GM23338 (cell line): ENCODE measurements around the gene BCR. TPM values are rescaled to one million over a fixed set of nuclear protein-coding genes. Genes with fewer than 3 reads are reported as not detected.

Experiments used
- ATAC-seq: fragments of 200-7000 bp; cut with Tn5 transposase; 3 replicates; pipeline ENCODE4 v1.9.1; 2020
- DNase-seq: peaks from one replicate; pipeline ENCODE4 v3.0.0-alpha.2; 2015; ENCODE audit warnings: low spot score
- H2AFZ ChIP-seq: fragments of 200-600 bp; sonication (generic); 2 replicates; pipeline ENCODE4 v1.8.0; 2016; ENCODE audit warnings: antibody characterized with exemption, mild to moderate bottlenecking, moderate library complexity
- H3F3A ChIP-seq: fragments of 200-600 bp; sonication (generic); replicated peaks from 2 replicates; pipeline ENCODE4 v1.8.0; 2017; ENCODE audit warnings: antibody characterized with exemption, mixed run types, low read depth
- H3K27ac ChIP-seq: fragments of 200-600 bp; sonication (generic); 2 replicates; pipeline ENCODE4 v1.6.1; 2016; ENCODE audit warnings: low read depth
- H3K27me3 ChIP-seq: fragments of 200-600 bp; sonication (generic); 2 replicates; pipeline ENCODE4 v1.8.0; 2016; ENCODE audit warnings: mild to moderate bottlenecking, mixed run types, moderate library complexity; ENCODE audit not compliant: insufficient read depth
- H3K36me3 ChIP-seq: fragments of 200-600 bp; sonication (generic); 2 replicates; pipeline ENCODE4 v1.8.0; 2016; ENCODE audit warnings: mild to moderate bottlenecking; ENCODE audit not compliant: insufficient read depth
- H3K4me1 ChIP-seq: fragments of 200-600 bp; sonication (generic); 2 replicates; pipeline ENCODE4 v1.8.0; 2016; ENCODE audit warnings: mild to moderate bottlenecking, moderate library complexity; ENCODE audit not compliant: insufficient read depth
- H3K4me2 ChIP-seq: fragments of 200-600 bp; sonication (generic); 2 replicates; pipeline ENCODE4 v1.7.1; 2017; ENCODE audit warnings: mixed run types
- H3K4me3 ChIP-seq: fragments of 200-600 bp; sonication (generic); 2 replicates; pipeline ENCODE4 v1.6.1; 2016; ENCODE audit warnings: mixed run types
- H3K79me2 ChIP-seq: fragments of 200-600 bp; sonication (generic); replicated peaks from 2 replicates; pipeline ENCODE4 v1.8.0; 2017; ENCODE audit warnings: mild to moderate bottlenecking; ENCODE audit not compliant: insufficient read depth
- H3K9me2 ChIP-seq: fragments of 200-600 bp; sonication (generic); 2 replicates; pipeline ENCODE4 v1.8.0; 2017; ENCODE audit not compliant: insufficient read depth
- H4K20me1 ChIP-seq: fragments of 200-600 bp; sonication (generic); replicated peaks from 2 replicates; pipeline ENCODE4 v1.8.0; 2017; ENCODE audit warnings: mild to moderate bottlenecking; ENCODE audit not compliant: insufficient read depth
- H3K27ac Mint-ChIP-seq: 2 replicates; pipeline ENCODE4 v1.8.0; 2020; ENCODE audit warnings: inconsistent platforms, mild to moderate bottlenecking, moderate library complexity, mixed read lengths
- H3K27me3 Mint-ChIP-seq: 3 replicates; pipeline ENCODE4 v1.8.0; 2022; ENCODE audit warnings: low read depth, mild to moderate bottlenecking, moderate library complexity, mixed read lengths, inconsistent platforms; ENCODE audit not compliant: insufficient read depth, poor library complexity
- H3K36me3 Mint-ChIP-seq: 3 replicates; pipeline ENCODE4 v1.8.0; 2021; ENCODE audit warnings: low read depth, mild to moderate bottlenecking, inconsistent platforms, moderate library complexity, mixed read lengths
- H3K4me1 Mint-ChIP-seq: 3 replicates; pipeline ENCODE4 v1.8.0; 2020; ENCODE audit warnings: mild to moderate bottlenecking, inconsistent platforms, mixed read lengths
- H3K4me3 Mint-ChIP-seq: 3 replicates; pipeline ENCODE4 v1.8.0; 2021; ENCODE audit warnings: moderate library complexity, mild to moderate bottlenecking, inconsistent platforms, mixed read lengths
- H3K9me3 Mint-ChIP-seq: 3 replicates; pipeline ENCODE4 v1.8.0; 2020; ENCODE audit warnings: moderate library complexity, mild to moderate bottlenecking, inconsistent platforms, mixed read lengths
- EZH2 ChIP-seq: fragments of 200-600 bp; sonication (generic); IDR thresholded peaks from one replicate; pipeline ENCODE4 v1.8.0; 2017; ENCODE audit warnings: antibody characterized with exemption, mild to moderate bottlenecking, low read depth; ENCODE audit not compliant: unreplicated experiment
- EZH2phosphoT487 ChIP-seq: fragments of 200-600 bp; sonication (generic); IDR thresholded peaks from one replicate; pipeline ENCODE4 v1.8.1; 2018; ENCODE audit warnings: antibody characterized with exemption; ENCODE audit not compliant: unreplicated experiment
- NANOG ChIP-seq: IDR thresholded peaks from 2 replicates; pipeline ENCODE4 v1.6.1; 2016; ENCODE audit warnings: antibody characterized with exemption, borderline replicate concordance
- POLR2AphosphoS5 ChIP-seq: IDR thresholded peaks from 2 replicates; pipeline ENCODE4 v1.6.1; 2016; ENCODE audit warnings: antibody characterized with exemption, low read depth
- STAT1 ChIP-seq: IDR thresholded peaks from one replicate; pipeline ENCODE4 v1.6.1; 2016; ENCODE audit warnings: antibody characterized with exemption; ENCODE audit not compliant: unreplicated experiment
- ZNF114 ChIP-seq: fragments of 250-450 bp; sonication (Bioruptor Pico); IDR thresholded peaks from 2 replicates; pipeline ENCODE4 v1.5.0; 2020; ENCODE audit warnings: mild to moderate bottlenecking, moderate library complexity
- polyA plus RNA-seq: library from polyadenylated mRNA; unstranded; fragments of >200 nt; fragmentation: Nextera tagmentation; extraction: Ambion mirVana; gene quantifications from 2 replicates; pipeline ENCODE4 v1.2.1, GENCODE V29; 2016
- total RNA-seq: library from RNA; depleted of rRNA; stranded (reverse); fragments of >200 nt; shearing (Covaris generic); gene quantifications from 2 replicates; pipeline ENCODE4 v1.2.3, GENCODE V29; 2014
- TF ChIP-seq, protein P1 (sequence below): IDR thresholded peaks from 2 replicates; pipeline ENCODE4 v1.6.1; 2016; ENCODE audit warnings: antibody characterized with exemption
- TF ChIP-seq, protein P2 (sequence below), 2 experiments: fragments of 200-600 bp in 1 of 2; sonication (generic) in 1 of 2; conservative IDR thresholded peaks; 2 replicates each; pipeline versions ENCODE4 v1.5.1 to v1.6.1; 2016 to 2017; ENCODE audit warnings: antibody characterized with exemption in 2 of 2, low read depth in 2 of 2, mild to moderate bottlenecking in 2 of 2, moderate library complexity in 1 of 2
- TF ChIP-seq, protein P3 (sequence below): IDR thresholded peaks from one replicate; pipeline ENCODE4 v1.6.1; 2018; ENCODE audit warnings: antibody characterized with exemption; ENCODE audit not compliant: unreplicated experiment
- TF ChIP-seq, protein P4 (sequence below): fragments of 250-450 bp; sonication (Bioruptor Pico); IDR thresholded peaks from 2 replicates; pipeline ENCODE4 v1.5.0; 2020; ENCODE audit warnings: mild to moderate bottlenecking, moderate library complexity

BCR gene
- total and polyA plus RNA-seq, 2 experiments from 2014 or later, result 17.7 to 121 TPM

DNA sequence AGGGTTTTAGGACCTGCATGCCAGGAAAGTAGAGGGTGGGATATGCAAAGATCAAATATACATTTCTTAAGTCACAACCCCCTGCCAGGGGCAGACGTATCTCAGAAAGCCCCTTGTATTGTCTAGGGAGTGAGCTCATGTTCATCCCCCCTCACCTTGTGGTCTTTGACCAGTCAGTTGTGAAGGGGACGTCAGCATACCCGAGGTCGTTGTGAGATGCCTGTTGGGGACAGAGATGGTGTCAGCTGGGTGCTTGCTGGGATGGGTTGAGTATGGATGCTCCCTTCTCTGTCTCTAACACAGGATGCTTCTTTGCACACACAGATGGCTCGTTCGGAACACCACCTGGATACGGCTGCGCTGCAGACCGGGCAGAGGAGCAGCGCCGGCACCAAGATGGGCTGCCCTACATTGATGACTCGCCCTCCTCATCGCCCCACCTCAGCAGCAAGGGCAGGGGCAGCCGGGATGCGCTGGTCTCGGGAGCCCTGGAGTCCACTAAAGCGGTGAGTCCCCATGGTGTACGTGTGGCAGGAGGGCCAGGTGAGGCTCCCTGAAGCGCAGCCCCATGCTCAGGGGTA, 73.3 kb downstream of the BCR start:
- TF ChIP-seq EZH2phosphoT487 (no peak), STAT1 (no peak), ZNF114 (no peak), NANOG (no peak), POLR2AphosphoS5 (no peak), EZH2 (no peak)
- TF ChIP-seq, protein P1, sequence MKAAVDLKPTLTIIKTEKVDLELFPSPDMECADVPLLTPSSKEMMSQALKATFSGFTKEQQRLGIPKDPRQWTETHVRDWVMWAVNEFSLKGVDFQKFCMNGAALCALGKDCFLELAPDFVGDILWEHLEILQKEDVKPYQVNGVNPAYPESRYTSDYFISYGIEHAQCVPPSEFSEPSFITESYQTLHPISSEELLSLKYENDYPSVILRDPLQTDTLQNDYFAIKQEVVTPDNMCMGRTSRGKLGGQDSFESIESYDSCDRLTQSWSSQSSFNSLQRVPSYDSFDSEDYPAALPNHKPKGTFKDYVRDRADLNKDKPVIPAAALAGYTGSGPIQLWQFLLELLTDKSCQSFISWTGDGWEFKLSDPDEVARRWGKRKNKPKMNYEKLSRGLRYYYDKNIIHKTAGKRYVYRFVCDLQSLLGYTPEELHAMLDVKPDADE, result no peak
- TF ChIP-seq, protein P2, sequence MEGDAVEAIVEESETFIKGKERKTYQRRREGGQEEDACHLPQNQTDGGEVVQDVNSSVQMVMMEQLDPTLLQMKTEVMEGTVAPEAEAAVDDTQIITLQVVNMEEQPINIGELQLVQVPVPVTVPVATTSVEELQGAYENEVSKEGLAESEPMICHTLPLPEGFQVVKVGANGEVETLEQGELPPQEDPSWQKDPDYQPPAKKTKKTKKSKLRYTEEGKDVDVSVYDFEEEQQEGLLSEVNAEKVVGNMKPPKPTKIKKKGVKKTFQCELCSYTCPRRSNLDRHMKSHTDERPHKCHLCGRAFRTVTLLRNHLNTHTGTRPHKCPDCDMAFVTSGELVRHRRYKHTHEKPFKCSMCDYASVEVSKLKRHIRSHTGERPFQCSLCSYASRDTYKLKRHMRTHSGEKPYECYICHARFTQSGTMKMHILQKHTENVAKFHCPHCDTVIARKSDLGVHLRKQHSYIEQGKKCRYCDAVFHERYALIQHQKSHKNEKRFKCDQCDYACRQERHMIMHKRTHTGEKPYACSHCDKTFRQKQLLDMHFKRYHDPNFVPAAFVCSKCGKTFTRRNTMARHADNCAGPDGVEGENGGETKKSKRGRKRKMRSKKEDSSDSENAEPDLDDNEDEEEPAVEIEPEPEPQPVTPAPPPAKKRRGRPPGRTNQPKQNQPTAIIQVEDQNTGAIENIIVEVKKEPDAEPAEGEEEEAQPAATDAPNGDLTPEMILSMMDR (conservative IDR thresholded peaks at IDR 0.05; ENCODE audit: low read depth in 2 of 2), result no peak
- TF ChIP-seq, protein P3, sequence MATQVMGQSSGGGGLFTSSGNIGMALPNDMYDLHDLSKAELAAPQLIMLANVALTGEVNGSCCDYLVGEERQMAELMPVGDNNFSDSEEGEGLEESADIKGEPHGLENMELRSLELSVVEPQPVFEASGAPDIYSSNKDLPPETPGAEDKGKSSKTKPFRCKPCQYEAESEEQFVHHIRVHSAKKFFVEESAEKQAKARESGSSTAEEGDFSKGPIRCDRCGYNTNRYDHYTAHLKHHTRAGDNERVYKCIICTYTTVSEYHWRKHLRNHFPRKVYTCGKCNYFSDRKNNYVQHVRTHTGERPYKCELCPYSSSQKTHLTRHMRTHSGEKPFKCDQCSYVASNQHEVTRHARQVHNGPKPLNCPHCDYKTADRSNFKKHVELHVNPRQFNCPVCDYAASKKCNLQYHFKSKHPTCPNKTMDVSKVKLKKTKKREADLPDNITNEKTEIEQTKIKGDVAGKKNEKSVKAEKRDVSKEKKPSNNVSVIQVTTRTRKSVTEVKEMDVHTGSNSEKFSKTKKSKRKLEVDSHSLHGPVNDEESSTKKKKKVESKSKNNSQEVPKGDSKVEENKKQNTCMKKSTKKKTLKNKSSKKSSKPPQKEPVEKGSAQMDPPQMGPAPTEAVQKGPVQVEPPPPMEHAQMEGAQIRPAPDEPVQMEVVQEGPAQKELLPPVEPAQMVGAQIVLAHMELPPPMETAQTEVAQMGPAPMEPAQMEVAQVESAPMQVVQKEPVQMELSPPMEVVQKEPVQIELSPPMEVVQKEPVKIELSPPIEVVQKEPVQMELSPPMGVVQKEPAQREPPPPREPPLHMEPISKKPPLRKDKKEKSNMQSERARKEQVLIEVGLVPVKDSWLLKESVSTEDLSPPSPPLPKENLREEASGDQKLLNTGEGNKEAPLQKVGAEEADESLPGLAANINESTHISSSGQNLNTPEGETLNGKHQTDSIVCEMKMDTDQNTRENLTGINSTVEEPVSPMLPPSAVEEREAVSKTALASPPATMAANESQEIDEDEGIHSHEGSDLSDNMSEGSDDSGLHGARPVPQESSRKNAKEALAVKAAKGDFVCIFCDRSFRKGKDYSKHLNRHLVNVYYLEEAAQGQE, result no peak
- TF ChIP-seq, protein P4, sequence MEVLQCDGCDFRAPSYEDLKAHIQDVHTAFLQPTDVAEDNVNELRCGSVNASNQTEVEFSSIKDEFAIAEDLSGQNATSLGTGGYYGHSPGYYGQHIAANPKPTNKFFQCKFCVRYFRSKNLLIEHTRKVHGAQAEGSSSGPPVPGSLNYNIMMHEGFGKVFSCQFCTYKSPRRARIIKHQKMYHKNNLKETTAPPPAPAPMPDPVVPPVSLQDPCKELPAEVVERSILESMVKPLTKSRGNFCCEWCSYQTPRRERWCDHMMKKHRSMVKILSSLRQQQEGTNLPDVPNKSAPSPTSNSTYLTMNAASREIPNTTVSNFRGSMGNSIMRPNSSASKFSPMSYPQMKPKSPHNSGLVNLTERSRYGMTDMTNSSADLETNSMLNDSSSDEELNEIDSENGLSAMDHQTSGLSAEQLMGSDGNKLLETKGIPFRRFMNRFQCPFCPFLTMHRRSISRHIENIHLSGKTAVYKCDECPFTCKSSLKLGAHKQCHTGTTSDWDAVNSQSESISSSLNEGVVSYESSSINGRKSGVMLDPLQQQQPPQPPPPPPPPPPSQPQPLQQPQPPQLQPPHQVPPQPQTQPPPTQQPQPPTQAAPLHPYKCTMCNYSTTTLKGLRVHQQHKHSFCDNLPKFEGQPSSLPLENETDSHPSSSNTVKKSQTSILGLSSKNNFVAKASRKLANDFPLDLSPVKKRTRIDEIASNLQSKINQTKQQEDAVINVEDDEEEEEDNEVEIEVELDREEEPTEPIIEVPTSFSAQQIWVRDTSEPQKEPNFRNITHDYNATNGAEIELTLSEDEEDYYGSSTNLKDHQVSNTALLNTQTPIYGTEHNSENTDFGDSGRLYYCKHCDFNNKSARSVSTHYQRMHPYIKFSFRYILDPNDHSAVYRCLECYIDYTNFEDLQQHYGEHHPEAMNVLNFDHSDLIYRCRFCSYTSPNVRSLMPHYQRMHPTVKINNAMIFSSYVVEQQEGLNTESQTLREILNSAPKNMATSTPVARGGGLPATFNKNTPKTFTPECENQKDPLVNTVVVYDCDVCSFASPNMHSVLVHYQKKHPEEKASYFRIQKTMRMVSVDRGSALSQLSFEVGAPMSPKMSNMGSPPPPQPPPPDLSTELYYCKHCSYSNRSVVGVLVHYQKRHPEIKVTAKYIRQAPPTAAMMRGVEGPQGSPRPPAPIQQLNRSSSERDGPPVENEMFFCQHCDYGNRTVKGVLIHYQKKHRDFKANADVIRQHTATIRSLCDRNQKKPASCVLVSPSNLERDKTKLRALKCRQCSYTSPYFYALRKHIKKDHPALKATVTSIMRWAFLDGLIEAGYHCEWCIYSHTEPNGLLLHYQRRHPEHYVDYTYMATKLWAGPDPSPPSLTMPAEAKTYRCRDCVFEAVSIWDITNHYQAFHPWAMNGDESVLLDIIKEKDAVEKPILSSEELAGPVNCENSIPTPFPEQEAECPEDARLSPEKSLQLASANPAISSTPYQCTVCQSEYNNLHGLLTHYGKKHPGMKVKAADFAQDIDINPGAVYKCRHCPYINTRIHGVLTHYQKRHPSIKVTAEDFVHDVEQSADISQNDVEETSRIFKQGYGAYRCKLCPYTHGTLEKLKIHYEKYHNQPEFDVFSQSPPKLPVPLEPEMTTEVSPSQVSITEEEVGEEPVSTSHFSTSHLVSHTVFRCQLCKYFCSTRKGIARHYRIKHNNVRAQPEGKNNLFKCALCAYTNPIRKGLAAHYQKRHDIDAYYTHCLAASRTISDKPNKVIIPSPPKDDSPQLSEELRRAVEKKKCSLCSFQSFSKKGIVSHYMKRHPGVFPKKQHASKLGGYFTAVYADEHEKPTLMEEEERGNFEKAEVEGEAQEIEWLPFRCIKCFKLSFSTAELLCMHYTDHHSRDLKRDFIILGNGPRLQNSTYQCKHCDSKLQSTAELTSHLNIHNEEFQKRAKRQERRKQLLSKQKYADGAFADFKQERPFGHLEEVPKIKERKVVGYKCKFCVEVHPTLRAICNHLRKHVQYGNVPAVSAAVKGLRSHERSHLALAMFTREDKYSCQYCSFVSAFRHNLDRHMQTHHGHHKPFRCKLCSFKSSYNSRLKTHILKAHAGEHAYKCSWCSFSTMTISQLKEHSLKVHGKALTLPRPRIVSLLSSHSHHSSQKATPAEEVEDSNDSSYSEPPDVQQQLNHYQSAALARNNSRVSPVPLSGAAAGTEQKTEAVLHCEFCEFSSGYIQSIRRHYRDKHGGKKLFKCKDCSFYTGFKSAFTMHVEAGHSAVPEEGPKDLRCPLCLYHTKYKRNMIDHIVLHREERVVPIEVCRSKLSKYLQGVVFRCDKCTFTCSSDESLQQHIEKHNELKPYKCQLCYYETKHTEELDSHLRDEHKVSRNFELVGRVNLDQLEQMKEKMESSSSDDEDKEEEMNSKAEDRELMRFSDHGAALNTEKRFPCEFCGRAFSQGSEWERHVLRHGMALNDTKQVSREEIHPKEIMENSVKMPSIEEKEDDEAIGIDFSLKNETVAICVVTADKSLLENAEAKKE (CRISPR knock-in tag), result no peak
- Histone ChIP-seq H3K36me3 (no peaks in the 10 kb centered on the region), H3K79me2 (peaks cover 65% of the 10 kb centered on the region), H3K4me1 (peaks cover 23% of the 10 kb centered on the region), H3K27me3 (no peaks in the 10 kb centered on the region), H3K27ac (no peak overlapping the region), H4K20me1 (no peaks in the 10 kb centered on the region; the same call in 1 of the 2 replicates), H3F3A (no peaks in the 10 kb centered on the region), H2AFZ (no peak overlapping the region), H3K9me2 (no peaks in the 10 kb centered on the region), H3K4me3 (no peak overlapping the region), H3K4me2 (no peak overlapping the region)
- Mint-ChIP-seq H3K4me3 (no peak overlapping the region), H3K27me3 (peaks cover 2% of the 10 kb centered on the region), H3K4me1 (peaks cover 52% of the 10 kb centered on the region), H3K36me3 (peaks cover 41% of the 10 kb centered on the region), H3K9me3 (no peaks in the 10 kb centered on the region), H3K27ac (peak overlapping the region; percentile 73; the same call in 1 of the 2 replicates)
- DNase-seq (no peak), ATAC-seq (no peak)
